OCI-LY3 (cell line): ENCODE measurements around the gene HAO2.

Experiments
- CTCF ChIP-seq: fragments of 200-600, 300-600 bp; sonication (generic); IDR thresholded peaks from 2 replicates; pipeline ENCODE4 v1.5.1; 2014; ENCODE audit warnings: antibody characterized with exemption, low read length, low read depth
- EZH2phosphoT487 ChIP-seq: fragments of 200-600 bp; shearing (Covaris generic); IDR thresholded peaks from 2 replicates; pipeline ENCODE4 v1.6.1; 2018; ENCODE audit warnings: antibody characterized with exemption, mixed run types, low read depth

GRCh38 chr1:119329541-119330461 lies 38.8 kb upstream of the HAO2 start:
- TF ChIP-seq CTCF (no peak), EZH2phosphoT487 (no peak)
